ENCODE results near the gene CCDC57.
A peak's percentile ranks its signal among the peaks of the same experiment; 100 is the strongest.

CCDC57 gene

DNA sequence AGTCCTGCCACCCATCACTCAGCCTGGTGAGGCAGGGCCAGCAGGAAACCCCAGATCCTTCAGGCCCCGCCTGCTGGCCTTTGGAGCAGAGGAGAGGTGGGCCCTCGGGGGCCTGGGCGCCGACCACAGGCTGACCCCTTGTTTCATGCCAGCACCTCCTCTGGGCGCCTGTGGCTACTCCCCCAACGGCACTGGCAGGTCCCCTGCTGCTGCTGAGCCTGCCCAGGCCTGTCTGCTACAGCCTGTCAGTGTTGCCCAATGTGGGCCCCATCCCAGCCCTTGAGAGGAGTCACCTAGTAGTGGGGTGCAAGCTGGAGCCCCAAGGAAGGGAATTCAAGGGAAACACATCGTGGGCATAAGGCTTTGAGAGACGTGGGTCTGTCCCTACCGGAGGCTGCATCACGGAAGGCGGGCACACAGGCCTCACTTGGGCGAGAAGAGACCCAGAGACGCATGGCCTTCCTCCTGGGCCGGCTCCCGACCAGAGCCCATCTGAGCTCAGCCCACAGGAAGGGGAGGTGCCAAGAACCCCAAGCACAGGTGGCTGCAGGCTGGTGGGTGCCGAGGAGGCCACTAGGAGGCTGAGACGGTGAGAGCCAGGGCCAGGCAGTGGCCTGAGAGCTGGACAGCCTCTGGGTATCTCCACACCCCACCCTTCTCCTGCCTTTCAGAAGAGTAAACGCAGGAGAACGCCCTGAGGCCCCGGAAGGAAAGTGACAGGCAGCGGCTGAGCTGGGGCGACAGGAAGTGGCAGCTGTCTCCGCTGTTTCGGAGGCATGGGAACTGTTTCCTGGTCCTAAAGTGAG lies 106.6 kb downstream of the CCDC57 start:
- peak; percentile 61 for DNase-seq (ENCODE audit: low spot score)

DNA sequence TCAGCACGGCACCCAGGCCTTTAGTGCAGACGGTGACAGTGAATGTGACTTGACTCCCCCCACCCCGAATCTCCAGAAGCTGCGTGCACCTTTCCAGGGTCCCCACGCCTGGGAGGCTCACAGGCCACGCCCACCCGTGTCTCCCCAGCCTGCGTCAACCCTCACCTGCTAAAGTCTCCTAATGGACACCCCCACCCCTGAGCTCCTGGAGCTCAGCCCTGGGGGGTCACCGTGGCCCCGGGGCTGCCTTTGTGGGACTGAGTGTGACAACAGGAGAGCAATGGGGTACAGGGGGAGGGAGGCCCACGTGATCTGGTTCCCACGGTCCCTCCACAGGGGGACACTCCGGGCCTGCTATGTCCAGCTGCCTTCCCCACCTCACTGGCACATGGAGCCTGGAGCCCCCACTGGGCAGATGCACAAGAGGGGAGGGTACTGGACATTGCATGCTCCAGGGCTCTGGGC lies 107.2 kb downstream of the CCDC57 start:
- DNase-seq (ENCODE audit: low spot score) = no peak

DNA sequence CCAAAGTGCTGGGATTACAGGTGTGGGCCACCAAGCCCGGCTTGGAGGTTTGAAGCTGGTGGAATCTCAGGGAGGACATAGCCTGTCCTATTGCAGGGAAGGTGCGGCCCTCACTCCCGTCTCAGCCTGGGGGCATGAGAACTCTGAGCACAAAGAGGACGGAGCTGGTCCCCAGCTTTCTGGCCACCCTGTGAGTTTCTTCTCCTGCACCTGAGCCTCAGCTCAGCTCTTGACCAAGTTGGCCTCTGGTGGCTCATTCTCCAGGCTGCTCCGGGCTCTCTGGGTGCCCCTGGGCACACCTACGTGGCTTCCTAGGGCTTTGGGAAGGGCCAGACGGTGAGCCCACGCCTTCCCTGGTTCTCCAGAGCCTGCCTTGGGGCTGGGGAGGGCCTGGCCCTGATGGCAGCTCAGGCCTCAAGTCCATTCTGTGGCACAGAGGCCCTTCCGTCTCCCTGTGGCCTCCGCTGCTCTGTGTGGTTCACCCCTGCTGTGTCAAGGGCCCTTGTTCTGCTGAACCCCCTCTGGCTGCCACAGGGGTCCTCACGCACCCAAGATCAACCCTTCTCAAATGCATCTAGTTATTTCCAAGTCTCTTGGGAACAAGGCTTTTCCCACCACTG lies 107.7 kb downstream of the CCDC57 start:
- DNase-seq (ENCODE audit: low spot score) = no peak

DNA sequence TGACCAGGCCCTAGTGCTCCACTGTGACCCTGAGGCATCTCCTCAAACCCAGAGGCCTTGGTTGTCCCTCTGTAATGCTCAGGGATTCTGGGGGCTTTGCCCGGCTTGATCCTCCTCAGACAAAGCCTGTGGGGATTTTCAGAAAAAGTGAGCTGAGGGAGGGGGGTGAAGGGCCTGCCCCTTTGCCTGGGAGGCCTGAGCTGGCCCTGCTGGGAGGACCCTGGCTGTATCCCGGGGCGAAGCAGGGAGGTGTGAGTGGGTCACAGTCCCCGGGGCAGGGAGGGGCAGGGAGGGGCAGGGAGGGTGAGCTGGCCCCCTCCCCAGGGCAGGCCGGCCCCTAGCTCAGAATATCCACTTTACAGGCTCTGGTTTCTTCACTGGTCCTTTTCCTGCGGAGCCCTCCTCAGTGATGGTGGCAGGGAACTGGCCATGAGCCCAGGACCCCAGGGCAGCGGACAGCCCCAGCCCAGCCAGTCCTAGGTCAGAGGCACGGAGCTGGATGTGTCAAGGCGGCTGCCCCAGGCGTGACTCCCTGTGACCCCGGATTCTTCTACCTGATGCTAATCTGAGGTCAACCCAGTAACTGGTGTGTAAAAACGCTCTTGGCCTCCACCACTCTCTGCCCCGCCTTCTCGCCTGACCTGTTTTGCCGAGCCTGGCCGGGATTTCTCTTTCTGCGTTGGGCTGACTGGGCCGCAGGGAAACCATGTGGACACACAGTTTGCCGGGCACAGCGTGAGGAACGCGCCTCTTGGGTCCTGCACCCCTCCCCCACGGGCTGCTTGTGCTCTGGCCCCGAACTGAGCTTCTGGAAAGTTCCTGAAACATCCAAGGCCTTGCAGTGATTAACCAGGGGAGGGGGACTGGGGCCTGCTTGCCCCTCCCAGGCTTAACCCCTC lies 108.8 kb downstream of the CCDC57 start:
- peak; percentile 84 for DNase-seq (ENCODE audit: low spot score)

DNA sequence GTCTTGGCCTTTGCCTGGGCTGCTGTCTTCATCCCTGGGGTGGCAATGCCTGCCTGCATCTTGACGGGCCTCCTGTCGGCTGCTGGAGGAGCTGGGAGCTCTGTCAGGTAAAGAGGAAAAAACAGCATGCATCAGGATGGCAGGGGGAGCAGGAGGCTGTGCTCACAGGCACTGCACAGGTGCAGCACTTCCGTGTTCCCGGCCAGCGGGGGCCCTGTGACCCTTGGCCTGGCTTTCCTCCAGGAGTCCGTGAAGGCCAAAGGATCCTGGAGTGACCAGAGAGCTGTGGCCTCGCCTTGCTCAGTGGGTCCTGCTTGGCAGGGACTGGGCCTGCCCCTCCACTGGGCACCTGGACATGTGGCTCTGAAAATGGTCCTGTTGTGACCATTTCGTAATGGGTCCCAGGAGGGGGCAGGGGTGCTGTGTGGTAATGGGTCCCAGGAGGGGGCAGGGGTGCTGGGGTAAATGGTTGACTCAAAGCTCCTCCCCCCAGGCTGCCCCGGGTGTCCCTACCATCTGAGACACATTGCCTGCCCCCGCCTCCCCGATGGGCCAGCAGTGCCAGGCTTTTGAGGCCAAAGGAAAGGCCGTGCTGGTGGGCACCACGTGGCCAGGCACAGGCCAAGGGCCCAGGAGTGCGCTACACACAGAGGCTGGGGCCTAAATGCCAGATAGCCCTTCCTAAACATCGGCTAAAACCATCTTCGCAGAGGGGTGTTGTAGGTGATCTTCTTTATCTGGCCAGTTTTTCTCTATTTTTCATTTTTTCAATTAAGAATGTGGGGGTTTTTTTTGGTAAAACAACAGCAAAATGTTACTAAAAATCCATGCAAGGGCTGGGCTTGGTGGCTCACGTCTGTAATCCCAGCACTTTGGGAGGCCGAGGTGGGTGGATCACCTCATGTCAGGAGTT lies 110.6 kb downstream of the CCDC57 start:
- DNase-seq (ENCODE audit: low spot score) = peak; percentile 66

DNA sequence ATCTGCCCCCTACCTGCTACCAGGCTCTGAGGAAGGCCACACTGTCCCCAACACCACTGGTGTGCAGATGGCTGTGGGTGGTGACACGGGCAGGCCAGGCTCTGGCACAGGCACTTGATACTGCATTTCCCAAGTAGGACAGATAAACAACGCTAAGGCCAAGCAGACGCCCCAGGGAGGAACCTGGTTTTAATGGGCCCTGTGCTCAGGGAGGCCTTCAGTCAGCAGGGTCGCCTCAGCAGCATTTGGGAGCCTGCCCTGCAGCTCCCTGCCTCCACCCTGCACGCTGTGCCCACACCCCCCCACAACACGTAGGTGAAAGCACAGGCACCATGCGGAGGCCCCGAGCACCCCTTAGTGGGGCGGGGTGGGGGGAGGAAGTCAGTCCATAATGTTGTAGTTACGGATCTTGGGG lies 111.3 kb downstream of the CCDC57 start:
- DNase-seq (ENCODE audit: low spot score) = peak; percentile 81

DNA sequence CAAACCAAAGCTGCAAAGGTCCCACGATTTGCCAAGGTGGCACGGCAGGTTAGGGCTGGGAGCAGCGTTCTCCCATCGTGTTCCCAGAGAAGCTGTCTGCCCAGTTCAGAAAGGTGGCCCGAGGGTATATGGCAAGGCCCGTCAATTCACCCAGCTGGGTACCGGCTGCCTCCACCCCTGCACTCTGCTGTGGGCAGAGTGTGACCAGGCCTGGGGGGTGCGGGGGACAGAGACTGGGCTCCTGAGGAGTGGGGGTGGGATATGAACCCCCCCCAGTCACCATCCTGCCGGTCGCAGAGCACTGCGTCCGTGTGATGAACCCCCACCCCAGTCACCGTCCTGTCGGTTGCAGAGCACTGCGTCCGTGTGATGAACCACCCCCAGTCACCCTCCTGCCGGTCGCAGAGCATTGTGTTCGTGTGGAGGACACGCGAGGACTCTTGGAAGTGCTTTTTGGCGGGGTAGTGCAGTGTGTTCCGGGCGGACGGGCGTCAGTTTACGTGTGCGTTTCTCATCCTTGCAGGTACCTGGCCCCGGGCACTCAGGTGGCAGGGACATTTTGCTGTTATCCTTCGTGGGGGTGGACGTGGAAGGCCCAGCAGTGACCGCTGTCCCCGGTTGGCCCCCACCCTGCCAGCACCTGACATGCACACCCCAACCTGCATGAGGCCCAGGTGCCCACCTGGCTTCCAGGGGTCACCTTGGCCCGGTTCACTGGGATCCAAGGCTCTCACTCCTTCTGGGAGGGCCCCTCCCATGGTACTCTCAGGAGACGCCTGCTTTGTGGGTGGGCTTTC lies 111.9 kb downstream of the CCDC57 start:
- no peak for DNase-seq (ENCODE audit: low spot score)

DNA sequence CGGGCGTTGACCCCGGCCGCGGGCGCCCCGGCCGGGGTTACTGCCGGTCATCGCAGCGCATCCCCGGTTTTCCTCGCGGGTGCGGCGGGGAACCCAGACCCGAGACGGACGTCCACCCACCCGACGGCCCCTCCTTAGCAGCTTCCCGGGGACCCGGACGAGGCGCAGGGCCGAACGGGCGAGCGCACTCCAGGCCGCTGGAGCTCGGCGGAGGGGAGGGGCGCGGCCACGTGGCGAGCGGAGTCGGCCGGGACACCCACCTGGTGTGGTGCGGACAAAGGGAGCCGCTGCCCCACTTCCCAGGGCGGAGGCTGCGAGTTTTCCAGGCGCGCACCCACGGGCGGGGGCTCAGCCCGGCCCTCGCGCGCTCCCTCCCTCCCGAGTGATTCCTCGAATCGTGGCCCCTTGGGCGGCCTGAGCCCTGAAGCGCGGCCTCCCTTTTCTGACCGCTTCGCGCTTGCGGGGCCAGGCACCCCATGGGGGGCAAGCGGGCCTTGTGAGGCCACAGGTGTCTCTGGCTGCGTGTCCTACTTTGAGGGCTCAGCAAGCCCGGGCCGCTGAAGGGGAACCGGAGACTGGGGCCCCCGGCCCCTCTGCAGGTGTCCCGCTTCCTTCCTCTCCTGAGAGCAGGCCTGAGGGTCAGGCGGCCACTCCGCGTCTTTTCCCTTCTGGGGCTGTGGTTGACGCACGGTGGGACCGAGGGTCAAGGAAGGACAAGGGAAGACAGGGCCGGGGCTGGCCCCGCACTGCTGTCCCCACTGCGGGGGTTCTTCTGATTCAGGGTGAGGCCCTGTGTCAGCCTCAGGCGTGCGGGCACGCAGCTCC lies 113.5 kb downstream of the CCDC57 start:
- no peak for DNase-seq (ENCODE audit: low spot score)

DNA sequence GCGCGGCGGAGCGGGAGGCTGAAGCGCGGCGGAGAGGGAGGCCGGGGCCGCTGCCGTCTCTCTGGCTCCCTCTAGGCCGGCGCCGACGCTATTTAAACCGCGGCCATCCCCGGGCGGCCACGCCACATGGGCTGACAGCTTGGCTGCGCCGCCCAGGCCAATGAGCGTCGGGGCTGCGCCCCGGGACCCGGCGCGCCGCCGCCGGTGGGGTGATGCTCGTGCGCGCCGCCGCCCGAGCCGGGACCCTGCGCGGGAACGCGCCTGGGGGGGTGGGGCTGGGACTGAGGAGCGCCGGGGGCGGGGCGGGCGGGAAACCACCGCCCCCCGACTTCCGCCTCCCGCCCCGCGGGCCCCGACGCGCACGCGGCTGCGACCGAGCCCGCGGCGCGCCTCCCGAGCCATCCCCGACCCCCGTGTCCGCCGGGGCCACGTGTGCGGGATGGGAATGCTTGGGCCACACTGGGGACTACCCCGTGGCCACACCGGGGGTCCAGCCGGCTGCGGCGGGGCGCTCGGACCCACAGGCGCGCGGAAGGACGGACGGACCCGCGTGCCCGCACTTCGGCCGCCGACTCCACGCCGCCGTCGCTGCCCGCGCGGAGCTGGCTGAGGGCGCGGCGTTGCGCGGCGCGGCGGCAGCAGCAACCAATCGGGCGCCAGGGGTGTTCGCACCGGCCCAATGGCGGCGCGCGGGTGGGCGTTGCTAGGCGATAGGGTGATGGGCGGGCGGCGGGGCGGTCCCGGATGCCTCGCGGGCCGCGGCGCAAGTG lies 114.3 kb downstream of the CCDC57 start, which contains the start of gene FASN:
Gene FASN (minus strand): TSS at position 68 of the 770 bp plus-strand sequence. CDS start 1,791 bp downstream, outside the sequence.
- peak; percentile 92 for DNase-seq (ENCODE audit: low spot score)

DNA sequence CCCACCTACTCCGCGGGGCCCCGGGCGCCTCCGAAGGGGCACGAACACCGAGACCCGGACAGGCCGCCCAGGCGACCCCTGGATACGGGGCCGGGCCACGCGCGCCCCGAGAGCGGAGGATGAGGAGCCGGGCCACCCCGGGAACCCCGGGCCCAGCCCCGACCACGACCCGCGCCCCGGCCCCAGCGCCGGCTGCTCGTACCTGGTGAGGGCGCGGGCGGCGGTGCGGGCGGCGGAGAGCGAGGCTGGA lies 114.8 kb downstream of the CCDC57 start:
- DNase-seq (ENCODE audit: low spot score) = no peak

DNA sequence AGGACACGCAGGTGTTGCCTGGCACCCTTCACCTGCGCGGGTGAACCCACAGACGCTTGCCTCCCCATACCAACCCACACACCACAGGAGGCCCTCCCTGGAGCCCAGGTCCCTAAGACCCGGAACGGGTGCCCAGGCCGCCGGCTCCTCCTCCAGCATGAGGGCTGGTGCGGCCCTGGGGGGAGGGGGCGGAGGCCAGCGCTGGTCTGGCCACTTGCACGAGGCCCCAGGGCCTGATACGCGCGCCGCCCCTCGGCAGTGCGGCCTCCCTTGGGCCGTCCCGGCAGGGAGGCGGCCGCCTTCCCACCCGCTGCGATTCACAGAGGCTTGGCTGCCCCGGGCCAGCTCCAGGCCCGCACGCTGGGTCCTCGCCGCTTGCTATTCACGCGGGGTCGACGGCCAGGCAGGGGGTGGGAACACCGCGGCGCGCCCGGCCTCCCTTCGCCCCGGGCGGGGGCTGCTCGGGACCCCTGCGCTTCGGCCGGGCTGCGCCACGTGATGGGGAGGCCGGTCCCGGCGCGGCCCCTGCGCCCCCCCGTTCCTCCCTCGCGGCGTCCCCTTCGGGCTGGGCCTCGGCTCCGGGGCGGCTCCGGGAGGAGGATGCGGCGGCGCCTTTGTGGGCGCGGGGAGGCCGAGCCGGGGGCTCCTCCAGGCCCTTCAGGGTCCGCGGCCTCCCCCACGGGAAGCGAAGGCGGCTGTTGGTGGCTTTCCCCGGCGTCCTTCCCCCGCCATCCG lies 115.3 kb downstream of the CCDC57 start:
- no peak for DNase-seq (ENCODE audit: low spot score)

DNA sequence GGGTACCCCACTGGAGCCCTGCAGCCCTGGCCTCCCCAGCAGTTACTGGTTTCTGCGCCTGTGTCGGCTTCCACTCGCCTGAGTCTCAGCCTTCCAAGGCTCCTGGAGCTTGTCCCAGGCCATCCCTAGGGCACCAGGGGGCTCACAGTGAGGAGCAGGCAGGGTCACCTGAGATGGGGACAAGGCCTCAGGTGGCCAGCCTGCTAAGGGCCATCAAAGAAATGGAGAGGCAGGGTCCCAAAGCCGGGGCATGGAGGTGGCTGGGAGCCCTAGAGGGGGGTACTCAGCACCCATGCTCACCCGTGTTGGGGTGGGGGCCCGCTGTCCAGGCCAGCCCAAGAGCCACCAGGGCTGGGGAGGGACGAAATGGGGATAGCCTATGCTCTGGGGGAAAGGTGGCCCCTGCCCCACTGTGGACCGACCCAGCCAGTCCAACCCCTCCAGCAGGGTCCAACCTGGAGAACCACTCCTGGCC lies 115.9 kb downstream of the CCDC57 start:
- DNase-seq (ENCODE audit: low spot score) = no peak

DNA sequence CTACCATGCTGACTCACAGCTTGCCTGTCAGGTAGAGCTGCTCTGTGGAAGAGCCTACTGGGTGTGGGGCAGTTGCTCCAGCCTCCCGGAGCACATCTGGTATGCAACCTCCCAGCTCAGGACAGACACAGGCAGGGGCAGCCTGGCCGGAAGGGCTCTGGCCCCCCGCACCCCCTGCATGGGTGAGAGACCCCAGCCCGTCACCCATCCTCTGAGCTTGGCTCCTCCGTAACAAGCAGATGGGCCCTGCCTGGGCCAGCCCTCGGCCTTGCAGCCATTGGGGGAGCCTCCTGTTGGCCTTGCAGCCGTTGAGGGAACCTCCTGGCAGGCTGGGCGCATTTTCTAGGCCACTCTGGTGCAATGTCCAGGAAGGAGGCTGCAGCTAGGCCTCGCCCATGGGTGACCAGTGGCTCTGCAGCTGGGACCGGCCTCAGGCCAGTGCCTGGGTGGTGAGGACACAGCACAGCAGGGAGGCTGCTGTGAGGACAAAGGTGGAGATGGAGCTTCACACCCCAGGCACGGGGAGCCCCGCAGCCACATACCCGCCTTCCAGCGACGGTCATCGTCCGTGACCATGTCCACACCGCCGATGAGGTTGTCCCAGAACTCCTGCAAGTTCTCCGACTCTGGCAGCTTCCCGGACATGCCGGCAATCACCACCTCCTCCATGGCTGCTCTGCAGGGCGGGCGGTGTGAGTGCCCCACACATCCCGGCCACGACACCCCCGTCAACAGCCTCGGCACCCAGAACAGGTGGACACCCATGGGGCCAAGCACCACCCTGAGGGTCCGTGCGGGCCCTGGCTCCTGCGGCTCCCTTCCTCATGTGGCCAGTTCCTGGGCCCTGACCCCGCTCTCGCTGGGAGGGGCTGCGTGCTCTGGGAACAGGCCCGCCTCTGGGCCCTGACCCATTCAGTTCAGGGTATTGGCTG lies 116.6 kb downstream of the CCDC57 start:
- no peak for DNase-seq (ENCODE audit: low spot score)

DNA sequence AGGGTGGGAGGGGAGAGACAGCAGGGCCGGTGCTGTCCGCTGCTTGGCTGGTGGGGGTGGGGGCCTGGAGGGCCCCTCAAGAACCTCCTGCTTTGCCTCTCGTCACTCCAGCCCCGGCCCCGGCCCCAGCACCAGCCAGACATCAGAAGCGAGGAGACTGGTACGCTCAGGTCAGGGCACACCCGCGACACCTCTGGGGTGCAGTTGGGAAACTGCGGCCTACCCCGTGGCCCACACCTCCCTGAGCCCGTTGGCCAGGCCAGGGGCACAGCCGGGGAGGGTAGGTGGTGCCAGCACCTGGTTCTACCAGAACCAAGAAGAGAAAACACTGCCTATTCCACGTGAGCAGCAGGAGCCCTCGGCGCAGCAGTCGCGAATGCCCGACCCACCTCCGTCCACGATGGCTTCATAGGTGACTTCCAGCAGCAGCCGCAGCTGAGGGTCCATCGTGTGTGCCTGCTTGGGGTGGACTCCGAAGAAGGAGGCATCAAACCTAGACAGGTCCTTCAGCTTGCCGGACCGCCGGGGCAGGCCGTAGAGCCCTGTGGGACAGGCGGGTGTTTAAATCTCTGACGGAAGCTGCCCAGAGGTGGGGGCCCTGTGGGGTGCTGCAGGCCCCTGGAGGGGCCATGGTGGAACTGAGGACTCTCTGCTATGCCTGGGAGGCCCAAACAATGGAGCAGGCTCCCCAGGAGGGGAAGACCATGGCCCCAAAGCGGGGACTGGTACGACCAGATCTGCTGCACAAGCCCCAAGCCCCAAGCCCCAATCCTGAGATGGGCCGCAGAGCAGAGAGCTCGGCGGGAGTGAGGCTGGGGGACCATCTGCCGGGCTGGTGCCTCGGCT lies 117.5 kb downstream of the CCDC57 start:
- no peak for DNase-seq (ENCODE audit: low spot score)

DNA sequence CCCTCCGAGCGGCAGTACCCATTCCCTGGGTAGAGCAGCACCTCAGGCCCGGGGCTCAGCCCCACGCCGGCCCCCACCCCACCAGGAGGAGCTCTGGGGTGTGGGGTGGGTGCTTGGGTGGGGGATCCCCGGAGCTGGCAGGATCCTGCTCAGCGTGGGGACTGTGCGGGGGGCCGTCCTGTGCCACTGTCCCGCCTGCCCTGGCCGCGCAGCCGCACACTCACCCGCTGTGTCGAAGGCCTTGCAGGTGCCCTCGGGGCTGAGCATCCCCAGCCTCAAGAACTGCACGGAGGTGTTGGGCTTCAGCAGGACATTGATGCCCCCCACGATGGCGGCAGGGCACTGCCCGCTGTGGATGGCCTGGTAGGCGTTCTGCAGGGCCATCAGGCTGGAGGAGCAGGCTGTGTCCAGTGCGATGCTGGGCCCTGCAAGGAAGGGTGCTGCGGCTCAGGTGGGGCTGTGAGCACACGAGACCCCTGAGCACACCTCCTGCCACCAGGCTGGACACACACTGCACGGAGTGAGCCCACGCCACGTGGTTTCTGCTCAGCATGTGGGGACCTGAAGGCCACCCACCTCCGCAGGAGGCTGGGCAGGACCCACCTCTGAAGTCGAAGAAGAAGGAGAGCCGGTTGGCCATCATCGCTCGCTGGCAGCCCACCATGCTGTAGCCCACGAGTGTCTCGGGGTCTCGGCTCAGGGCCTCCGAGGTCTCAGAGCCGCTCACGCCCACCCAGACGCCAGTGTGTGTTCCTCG lies 119.5 kb downstream of the CCDC57 start:
- DNase-seq (ENCODE audit: low spot score) = no peak
